HepG2 (cell line): ENCODE measurements around the gene ZC2HC1B. TPM values are rescaled to one million over a fixed set of nuclear protein-coding genes. Genes with fewer than 3 reads are reported as not detected.

Experiments used
- ATAC-seq: fragments of 200-7000 bp; cut with Tn5 transposase; 3 replicates; pipeline ENCODE4 v1.9.1; 2020; ENCODE audit warnings: mild to moderate bottlenecking, moderate library complexity
- BruUV-seq: library from RNA; stranded (reverse); fragments of 400-500 nt; replicated peaks from 2 replicates; lab custom pipeline; 2021; lab: Mats Ljungman, UMichigan
- CTCF ChIA-PET: fragments of 300-600 bp; formaldehyde crosslinking; extraction: SDS; loops from one replicate; lab custom pipeline; 2021; ENCODE audit warnings: low total read pairs, inconsistent platforms, low intra/inter-chr PET ratio; lab: Yijun Ruan, JAX
- POLR2A ChIA-PET: fragments of 350-600 bp; sonication (Branson Sonifier 250); formaldehyde crosslinking; loops from one replicate; lab custom pipeline; 2020; ENCODE audit warnings: antibody characterized with exemption, inconsistent platforms; lab: Yijun Ruan, JAX
- DNase-seq: peaks from one replicate; pipeline ENCODE4 v3.0.0-alpha.2; 2015; ENCODE audit warnings: low spot score
- FAIRE-seq: peaks from 3 replicates; lab custom pipeline; 2011; peaks lifted over from hg19 to GRCh38; lab: Jason Lieb, UNC
- H2AFZ ChIP-seq: one replicate; pipeline ENCODE4 v1.6.1; 2011; ENCODE audit warnings: low read length, inconsistent platforms
- H3K27ac ChIP-seq: fragments of 300-600 bp; 3 replicates; pipeline ENCODE4 v1.8.0; 2011; ENCODE audit warnings: mixed run types, mild to moderate bottlenecking, mixed read lengths, low read length, inconsistent platforms; ENCODE audit not compliant: insufficient read depth; ENCODE audit errors: extremely low read length
- H3K27me3 ChIP-seq, 2 experiments: fragments of 200-600 bp in 1 of 2; 2 replicates in 1 of 2; 3 replicates in 1 of 2; pipeline versions ENCODE4 v1.6.0 to v1.8.0; 2011; ENCODE audit warnings: low read length in 2 of 2, mild to moderate bottlenecking in 2 of 2, moderate library complexity in 2 of 2, inconsistent platforms in 1 of 2; ENCODE audit not compliant: insufficient read depth in 2 of 2, control insufficient read depth in 1 of 2
- H3K36me3 ChIP-seq, 2 experiments: fragments of 200-600 bp in 1 of 2; replicated peaks in 1 of 2; 2 replicates in 1 of 2; 3 replicates in 1 of 2; pipeline versions ENCODE4 v1.5.1 to v1.8.0; 2011; ENCODE audit warnings: low read length in 2 of 2, inconsistent platforms in 1 of 2; ENCODE audit not compliant: insufficient read depth in 2 of 2, control insufficient read depth in 1 of 2
- H3K4me1 ChIP-seq: 2 replicates; pipeline ENCODE4 v1.5.1; 2012; ENCODE audit warnings: low read length, inconsistent platforms; ENCODE audit not compliant: insufficient read depth
- H3K4me2 ChIP-seq: 2 replicates; pipeline ENCODE4 v1.6.0; 2011; ENCODE audit warnings: low read depth, low read length, inconsistent platforms
- H3K4me3 ChIP-seq, 3 experiments: fragments of 200-600 bp in 1 of 3; sonication (generic), shearing (Covaris generic) in 1 of 3; replicated peaks in 1 of 3; 2 replicates each; pipeline ENCODE4 v1.5.1; 2011 to 2016; ENCODE audit warnings: low read length in 3 of 3, inconsistent platforms in 2 of 3, low read depth in 2 of 3, mild to moderate bottlenecking in 2 of 3, control low read depth in 1 of 3, mixed read lengths in 1 of 3; ENCODE audit not compliant: insufficient read depth in 1 of 3
- H3K79me2 ChIP-seq: one replicate; pipeline ENCODE4 v1.6.1; 2011; ENCODE audit warnings: low read length, inconsistent platforms; ENCODE audit not compliant: insufficient read depth
- H3K9ac ChIP-seq: 2 replicates; pipeline ENCODE4 v1.6.0; 2011; ENCODE audit warnings: mild to moderate bottlenecking, low read depth, low read length, inconsistent platforms; ENCODE audit not compliant: insufficient read depth
- H3K9me3 ChIP-seq: 2 replicates; pipeline ENCODE4 v1.5.1; 2012; ENCODE audit warnings: mild to moderate bottlenecking, low read length
- H4K20me1 ChIP-seq: 2 replicates; pipeline ENCODE4 v1.6.0; 2011; ENCODE audit warnings: inconsistent platforms, mild to moderate bottlenecking, low read length, moderate library complexity; ENCODE audit not compliant: insufficient read depth
- ATF3 ChIP-seq: sonication (generic); formaldehyde crosslinking; IDR thresholded peaks from 2 replicates; pipeline ENCODE4 v1.4.0; 2020; ENCODE audit warnings: missing genetic modification reagents
- CREM ChIP-seq, 2 experiments: sonication (generic) in 1 of 2; formaldehyde crosslinking in 1 of 2; IDR thresholded peaks; 2 replicates each; pipeline versions ENCODE4 v1.4.0 to v1.6.1; 2016 to 2020; ENCODE audit warnings: antibody characterized with exemption in 1 of 2, mild to moderate bottlenecking in 1 of 2, missing genetic modification reagents in 1 of 2
- DNMT1 ChIP-seq: sonication (generic); formaldehyde crosslinking; IDR thresholded peaks from 2 replicates; pipeline ENCODE4 v1.5.1; 2020; ENCODE audit warnings: mild to moderate bottlenecking, missing genetic modification reagents
- NR2F2 ChIP-seq: IDR thresholded peaks from 2 replicates; pipeline ENCODE4 v1.6.1; 2012; ENCODE audit warnings: low read depth, inconsistent platforms, borderline replicate concordance
- NR2F6 ChIP-seq, 2 experiments: IDR thresholded peaks; 2 replicates each; pipeline ENCODE4 v1.6.1; 2016; ENCODE audit warnings: antibody characterized with exemption in 1 of 2, mild to moderate bottlenecking in 1 of 2
- PHF5A ChIP-seq: IDR thresholded peaks from one replicate; pipeline ENCODE4 v1.6.1; 2018; ENCODE audit warnings: low read depth, missing genetic modification reagents; ENCODE audit not compliant: unreplicated experiment
- POGK ChIP-seq: sonication (generic); formaldehyde crosslinking; conservative IDR thresholded peaks from 2 replicates; pipeline ENCODE4 v1.8.0; 2022; ENCODE audit warnings: mild to moderate bottlenecking, moderate library complexity, missing genetic modification reagents
- SRSF1 ChIP-seq: fragments of 200-400 bp; formaldehyde crosslinking; optimal IDR thresholded peaks from 2 replicates; pipeline ENCODE3; 2017; ENCODE audit warnings: mild to moderate bottlenecking, low read depth, low read length, moderate library complexity
- STAT5B ChIP-seq: sonication (generic); formaldehyde crosslinking; IDR thresholded peaks from 2 replicates; pipeline ENCODE4 v1.4.0; 2020; ENCODE audit warnings: missing genetic modification reagents
- SYNCRIP ChIP-seq: fragments of 200-400 bp; formaldehyde crosslinking; IDR thresholded peaks from 2 replicates; pipeline ENCODE4 v1.6.1; 2018; ENCODE audit warnings: mild to moderate bottlenecking, low read depth, low read length; ENCODE audit not compliant: insufficient read depth
- THYN1 ChIP-seq: sonication (generic); formaldehyde crosslinking; IDR thresholded peaks from 2 replicates; pipeline ENCODE4 v1.8.1; 2023; ENCODE audit warnings: low read depth, mild to moderate bottlenecking, moderate library complexity, missing genetic modification reagents, borderline replicate concordance
- U2AF1 ChIP-seq: fragments of 200-400 bp; formaldehyde crosslinking; optimal IDR thresholded peaks from 2 replicates; pipeline ENCODE3; 2017; ENCODE audit warnings: mild to moderate bottlenecking, low read depth, low read length
- ZNF136 ChIP-seq: sonication (generic); formaldehyde crosslinking; IDR thresholded peaks from 2 replicates; pipeline ENCODE4 v1.8.1; 2022; ENCODE audit warnings: low read depth, mild to moderate bottlenecking, moderate library complexity, missing genetic modification reagents
- ZNF382 ChIP-seq: sonication (generic); formaldehyde crosslinking; IDR thresholded peaks from 2 replicates; pipeline ENCODE4 v1.5.0; 2020; ENCODE audit warnings: missing genetic modification reagents, mild to moderate bottlenecking, borderline replicate concordance
- ZNF577 ChIP-seq: sonication (generic); formaldehyde crosslinking; IDR thresholded peaks from 2 replicates; pipeline ENCODE4 v1.4.0; 2020; ENCODE audit warnings: mild to moderate bottlenecking, low read depth, missing genetic modification reagents, borderline replicate concordance
- ZNF607 ChIP-seq: sonication (generic); formaldehyde crosslinking; IDR thresholded peaks from 2 replicates; pipeline ENCODE4 v1.5.1; 2020; ENCODE audit warnings: missing genetic modification reagents, mild to moderate bottlenecking, borderline replicate concordance
- ZNF713 ChIP-seq: sonication (generic); formaldehyde crosslinking; IDR thresholded peaks from 2 replicates; pipeline ENCODE4 v1.4.0; 2020; ENCODE audit warnings: mild to moderate bottlenecking, missing genetic modification reagents
- ZNF83 ChIP-seq: sonication (generic); formaldehyde crosslinking; IDR thresholded peaks from 2 replicates; pipeline ENCODE4 v1.4.0; 2020; ENCODE audit warnings: missing genetic modification reagents, mild to moderate bottlenecking, borderline replicate concordance
- ZNF841 ChIP-seq: sonication (generic); formaldehyde crosslinking; IDR thresholded peaks from 2 replicates; pipeline ENCODE4 v1.8.1; 2023; ENCODE audit warnings: missing genetic modification reagents, borderline replicate concordance
- WGBS: methylation state at CpG from one replicate; pipeline ENCODE4 v1.1.6; 2017; ENCODE audit warnings: low lambda C conversion rate; 5-methylcytosine and 5-hydroxymethylcytosine counted together
- in situ Hi-C: cut with HindIII; loops from 2 replicates; pipeline ENCODE4 v1.10.0; 2017; ENCODE audit warnings: low pct_unique_long_range_greater_than_20kb; ENCODE audit not compliant: extremely low pct_ligation_motif_present
- intact Hi-C: fragments of 100-400 bp; cut with micrococcal nuclease; formaldehyde crosslinking; loops from one replicate; pipeline ENCODE4 v1.10.0; 2022; ENCODE audit not compliant: unreplicated experiment
- polyA plus RNA-seq, 8 experiments: library from polyadenylated mRNA; depleted of rRNA in 3 of 8; stranded (reverse) in 7 of 8; unstranded in 1 of 8; fragments of >200 nt; fragmentation: Illumina TruSeq in 4 of 8; extraction: Trizol in 4 of 8; gene quantifications; 2 replicates each; pipeline versions ENCODE4 v1.2.1 to v1.2.3, GENCODE V29; 2011 to 2016; ENCODE audit warnings: low read depth in 4 of 8, missing spikeins in 1 of 8, mixed read lengths in 1 of 8; ENCODE audit not compliant: insufficient read depth in 1 of 8
- total RNA-seq, 5 experiments: library from RNA; depleted of rRNA; stranded (reverse); fragments of >200 nt; fragmentation: Illumina TruSeq; extraction: Trizol; gene quantifications; 2 replicates each; pipeline ENCODE4 v1.2.3, GENCODE V29; 2016; ENCODE audit warnings: low read depth in 1 of 5
- TF ChIP-seq, protein P1 (sequence below): sonication (generic); formaldehyde crosslinking; IDR thresholded peaks from 2 replicates; pipeline ENCODE4 v1.5.0; 2020; ENCODE audit warnings: mild to moderate bottlenecking, low read depth, missing genetic modification reagents, borderline replicate concordance
- TF ChIP-seq, protein P2 (sequence below): sonication (generic); formaldehyde crosslinking; IDR thresholded peaks from 2 replicates; pipeline ENCODE4 v1.8.1; 2023; ENCODE audit warnings: missing genetic modification reagents, mild to moderate bottlenecking, borderline replicate concordance

ZC2HC1B gene
- total and polyA plus RNA-seq, 2 of the 13 experiments (the other 11 are each of a cell fraction or from before 2014, with no cell fraction given): not detected

DNA sequence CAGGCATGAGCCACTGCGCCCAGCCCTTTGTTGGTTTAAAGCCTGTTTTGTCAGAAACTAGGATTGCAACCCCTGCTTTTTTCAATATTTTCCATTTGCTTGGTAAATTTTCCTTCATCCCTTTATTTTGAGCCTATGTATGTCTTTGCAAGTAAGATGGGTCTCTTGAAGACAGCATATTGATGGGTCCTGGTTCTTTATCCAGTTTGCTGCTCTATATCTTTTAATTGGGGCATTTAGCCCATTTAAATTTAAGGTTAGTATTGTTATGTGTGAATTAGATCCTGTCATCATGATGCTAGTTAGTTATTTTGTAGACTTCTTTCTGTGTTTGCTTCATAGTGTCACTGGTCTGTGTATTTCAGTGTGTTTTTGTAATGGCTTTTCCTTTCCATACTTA is 46.8 kb downstream of the ZC2HC1B start (continued):
- no peak for TF ChIP-seq POGK
- TF ChIP-seq, protein P1, sequence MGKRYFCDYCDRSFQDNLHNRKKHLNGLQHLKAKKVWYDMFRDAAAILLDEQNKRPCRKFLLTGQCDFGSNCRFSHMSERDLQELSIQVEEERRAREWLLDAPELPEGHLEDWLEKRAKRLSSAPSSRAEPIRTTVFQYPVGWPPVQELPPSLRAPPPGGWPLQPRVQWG (CRISPR knock-in tag): no peak
- TF ChIP-seq ZNF83 (CRISPR knock-in tag): no peak
- TF ChIP-seq DNMT1 (CRISPR knock-in tag): no peak
- TF ChIP-seq U2AF1: no peak
- TF ChIP-seq ZNF841 (CRISPR knock-in tag): no peak

GRCh38 chr6:143912671-143913070 is 48.4 kb downstream of the ZC2HC1B start:
- no peaks in the 10 kb centered on the region for H3K27me3 ChIP-seq
- in situ Hi-C loops: no loop called here
- POLR2A ChIA-PET: no interaction called here

More at GRCh38 chr6:143912671-143913070, 48.4 kb downstream of the ZC2HC1B start:
- Histone ChIP-seq H3K9me3 (peaks cover 7% of the 10 kb centered on the region; the same call in 1 of the 2 replicates), H3K4me3 (no peak overlapping the region), H3K9ac (no peak overlapping the region), H3K79me2 (no peaks in the 10 kb centered on the region), H2AFZ (no peak overlapping the region)
- intact Hi-C loops: no loop called here
- no TSS peak for BruUV-seq
- no peak for FAIRE-seq
- WGBS: no CpG with 5 or more reads among the region's 1 CpG
- no peak for TF ChIP-seq ATF3
- TF ChIP-seq ZNF136: no peak
- no peak for TF ChIP-seq THYN1 (CRISPR knock-in tag)
- no peak for TF ChIP-seq CREM (IDR thresholded peaks at IDR 0.05)
- TF ChIP-seq CREM (CRISPR knock-in tag; IDR thresholded peaks at IDR 0.05): no peak
- TF ChIP-seq STAT5B (CRISPR knock-in tag): no peak
- no peak for TF ChIP-seq ZNF713 (CRISPR knock-in tag)
- no peak for TF ChIP-seq NR2F6 (IDR thresholded peaks at IDR 0.05)
- TF ChIP-seq NR2F6 (CRISPR knock-in tag; IDR thresholded peaks at IDR 0.05): no peak
- TF ChIP-seq, protein P2, sequence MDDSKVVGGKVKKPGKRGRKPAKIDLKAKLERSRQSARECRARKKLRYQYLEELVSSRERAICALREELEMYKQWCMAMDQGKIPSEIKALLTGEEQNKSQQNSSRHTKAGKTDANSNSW (CRISPR knock-in tag): no peak
- TF ChIP-seq ZNF607: no peak
- no peak for TF ChIP-seq SYNCRIP
- TF ChIP-seq ZNF577 (CRISPR knock-in tag): no peak
- TF ChIP-seq NR2F2: no peak
- TF ChIP-seq SRSF1: no peak
- no peak for TF ChIP-seq ZNF382 (CRISPR knock-in tag)
- no peak for TF ChIP-seq PHF5A (CRISPR knock-in tag)
- TF ChIP-seq, all 625 proteins: peak for 0
- no peaks in the 10 kb centered on the region for H3K4me1 ChIP-seq
- DNase-seq (no peak), ATAC-seq (no peak)
- CTCF ChIA-PET: no interaction called here
- H3K36me3 ChIP-seq: no peaks in the 10 kb centered on the region
- H3K4me2 ChIP-seq: no peak overlapping the region
- H4K20me1 ChIP-seq: no peaks in the 10 kb centered on the region
- no peak overlapping the region for H3K27ac ChIP-seq
